ENCODE measurements around the gene SERPINE3. TPM values are rescaled to one million over a fixed set of nuclear protein-coding genes. Genes with fewer than 3 reads are reported as not detected.

SERPINE3 gene
- total and polyA plus RNA-seq, 2 of the 4 experiments (the other 2 are of a cell fraction): not detected

Small RNA genes lying within 50 kb of the gene (microRNA-seq; reads per million reads assigned to microRNA genes)
- 0 reads per million in 2 experiments for gene MIR5693 (ENCODE audit: insufficient read depth in 1 of 2, insufficient read length in 1 of 2, unreplicated experiment in 1 of 2)

Small RNA genes lying within 50 kb of the gene (small RNA-seq; reads per million reads assigned to genes)
- gene MIR5693: 0 reads per million in 5 experiments

Other genes starting within 250 kb of the SERPINE3 start
- not detected in 2 replicates for gene C13orf42, start 228.4 kb upstream of the SERPINE3 start, total RNA-seq (2012; rRNA removed)
- not detected in 2 replicates for gene C13orf42, start 228.4 kb upstream of the SERPINE3 start, polyA plus RNA-seq (2012; rRNA removed)
- gene FAM124A, start 117.3 kb upstream of the SERPINE3 start, total RNA-seq (2012; rRNA removed): not detected in 2 replicates
- gene FAM124A, start 117.3 kb upstream of the SERPINE3 start, polyA plus RNA-seq (2012; rRNA removed): 0.03 and 0.04 TPM in 2 replicates
- 42.3 and 43.0 TPM in 2 replicates for gene INTS6, start 113.3 kb downstream of the SERPINE3 start, total RNA-seq (2012; rRNA removed)
- 12.3 and 12.9 TPM in 2 replicates for gene INTS6, start 113.3 kb downstream of the SERPINE3 start, polyA plus RNA-seq (2012; rRNA removed)
- gene WDFY2, start 244.8 kb downstream of the SERPINE3 start, total RNA-seq (2012; rRNA removed): 4.3 and 6.7 TPM in 2 replicates
- 4.3 and 5.4 TPM in 2 replicates for gene WDFY2, start 244.8 kb downstream of the SERPINE3 start, polyA plus RNA-seq (2012; rRNA removed)